Right atrium auricular region (tissue), 2 donors: ENCODE data around the gene CRY1. TPM values are rescaled to one million over a fixed set of nuclear protein-coding genes. Genes with fewer than 3 reads are reported as not detected.

Experiments used
- DNase-seq: peaks from one replicate; pipeline ENCODE4 v3.0.0-alpha.2; 2019; ENCODE audit warnings: low spot score
- H3K27ac ChIP-seq, 2 donors: fragments of 200-600 bp; sonication (generic); 1 replicate in 1 of 2; 2 replicates in 1 of 2; pipeline ENCODE4 v1.5.1; 2016 to 2019
- H3K27me3 ChIP-seq, 2 donors: fragments of 200-600 bp; sonication (generic); one replicate each; pipeline versions ENCODE4 v1.5.1 to v1.6.0; 2017 to 2019
- H3K36me3 ChIP-seq: fragments of 200-600 bp; sonication (generic); one replicate; pipeline ENCODE4 v1.5.1; 2016
- H3K4me1 ChIP-seq, 2 donors: fragments of 200-600 bp; sonication (generic); one replicate each; pipeline versions ENCODE4 v1.5.1 to v1.6.0; 2017 to 2019
- H3K4me3 ChIP-seq, 2 donors: fragments of 200-600 bp; sonication (generic); 1 replicate in 1 of 2; 2 replicates in 1 of 2; pipeline ENCODE4 v1.5.1; 2017 to 2019; ENCODE audit warnings: mild to moderate bottlenecking in 1 of 2, moderate library complexity in 1 of 2
- H3K9me3 ChIP-seq, 2 donors: fragments of 200-600 bp; sonication (generic); one replicate each; pipeline ENCODE4 v1.5.1; 2019
- CTCF ChIP-seq, 2 donors: fragments of 200-600 bp; sonication (generic); IDR thresholded peaks; one replicate each; pipeline ENCODE4 v1.5.1; 2019; ENCODE audit warnings: antibody characterized with exemption in 2 of 2
- total RNA-seq, 2 donors: library from RNA; depleted of rRNA; stranded (reverse); fragments of >200 nt; gene quantifications; one replicate each; pipeline ENCODE4 v1.1.0, GENCODE V29; 2016

The CRY1 gene
- total RNA-seq, 2 donors from 2014 or later = 16.2 to 23.7 TPM

GRCh38 chr12:107057071-107057834 is 36.1 kb downstream of the CRY1 start:
- Histone ChIP-seq H3K4me3 (no peak overlapping the region), H3K36me3 (no peaks in the 10 kb centered on the region), H3K4me1 (peaks cover 0 to 13% of the 10 kb centered on the region in 2 donors), H3K27ac (peak overlapping the region in 1 of 2 donors; percentile 26), H3K27me3 (no peaks in the 10 kb centered on the region), H3K9me3 (peaks cover 0 to 11% of the 10 kb centered on the region in 2 donors)
- no peak for DNase-seq
- TF ChIP-seq CTCF (IDR thresholded peaks at IDR 0.05) = no peak

GRCh38 chr12:107053709-107054108 is 39.6 kb downstream of the CRY1 start:
- Histone ChIP-seq H3K4me1 (peaks cover 0 to 13% of the 10 kb centered on the region in 2 donors), H3K27me3 (no peaks in the 10 kb centered on the region), H3K4me3 (no peak overlapping the region), H3K36me3 (no peaks in the 10 kb centered on the region), H3K9me3 (peaks cover 0 to 15% of the 10 kb centered on the region in 2 donors), H3K27ac (no peak overlapping the region)
- TF ChIP-seq CTCF (IDR thresholded peaks at IDR 0.05) = no peak
- DNase-seq = no peak

- peaks cover 0 to 22% of the 10 kb centered on the region in 2 donors for H3K9me3 ChIP-seq
- no peak overlapping the region for H3K27ac ChIP-seq
- H3K4me3 ChIP-seq = no peak overlapping the region
- TF ChIP-seq CTCF (IDR thresholded peaks at IDR 0.05) = no peak
- DNase-seq = no peak
- H3K4me1 ChIP-seq = no peaks in the 10 kb centered on the region
- no peaks in the 10 kb centered on the region for H3K36me3 ChIP-seq
- H3K27me3 ChIP-seq = no peaks in the 10 kb centered on the region
These were observed 48.2 kb downstream of the CRY1 start for GRCh38 chr12:107045186-107045585.

- DNase-seq = no peak
- no peak for TF ChIP-seq CTCF (IDR thresholded peaks at IDR 0.05)
These were observed 50.5 kb downstream of the CRY1 start for GRCh38 chr12:107042801-107043200.

GRCh38 chr12:107035733-107036132 is 57.6 kb downstream of the CRY1 start:
- peaks cover 0 to 12% of the 10 kb centered on the region in 2 donors for H3K4me1 ChIP-seq
- H3K27me3 ChIP-seq = no peaks in the 10 kb centered on the region
- H3K4me3 ChIP-seq = no peak overlapping the region
- DNase-seq = no peak
- no peaks in the 10 kb centered on the region for H3K9me3 ChIP-seq
- TF ChIP-seq CTCF (IDR thresholded peaks at IDR 0.05) = no peak
- no peaks in the 10 kb centered on the region for H3K36me3 ChIP-seq
- H3K27ac ChIP-seq = no peak overlapping the region

More at GRCh38 chr12:107042801-107043200, 50.5 kb downstream of the CRY1 start:
- Histone ChIP-seq H3K36me3 (no peaks in the 10 kb centered on the region), H3K4me1 (no peaks in the 10 kb centered on the region), H3K4me3 (no peak overlapping the region), H3K27me3 (no peaks in the 10 kb centered on the region), H3K27ac (no peak overlapping the region), H3K9me3 (peaks cover 0 to 11% of the 10 kb centered on the region in 2 donors)
